GM21825 (cell line): Measurements from ENCODE around the gene SPOCK1.

Source experiments
- ATAC-seq: cut with Tn5 transposase; IDR thresholded peaks from one replicate; pipeline ENCODE4 v1.9.1; 2021; ENCODE audit warnings: mild to moderate bottlenecking, moderate library complexity; ENCODE audit not compliant: unreplicated experiment

The SPOCK1 gene

DNA sequence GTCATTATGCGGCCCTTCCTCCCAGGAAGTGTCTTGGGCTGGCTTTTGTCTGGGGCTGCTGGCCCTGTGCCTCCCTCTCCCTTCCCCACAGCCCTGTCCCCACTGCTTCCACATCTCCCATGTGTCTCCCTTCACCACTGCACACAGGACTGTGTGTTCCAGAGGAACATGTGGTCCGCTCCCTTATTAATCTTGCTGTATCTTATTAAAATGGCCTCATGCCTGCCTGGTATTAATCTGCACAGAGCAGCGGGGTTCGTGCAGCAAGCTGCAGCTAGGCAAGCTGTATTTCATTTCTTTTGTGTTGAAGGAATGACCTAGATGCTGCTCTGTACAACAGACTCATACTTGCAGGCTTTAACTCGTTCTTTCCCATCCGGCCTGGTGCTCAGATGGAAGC, 130.5 kb downstream of the SPOCK1 start:
- ATAC-seq = no peak

DNA sequence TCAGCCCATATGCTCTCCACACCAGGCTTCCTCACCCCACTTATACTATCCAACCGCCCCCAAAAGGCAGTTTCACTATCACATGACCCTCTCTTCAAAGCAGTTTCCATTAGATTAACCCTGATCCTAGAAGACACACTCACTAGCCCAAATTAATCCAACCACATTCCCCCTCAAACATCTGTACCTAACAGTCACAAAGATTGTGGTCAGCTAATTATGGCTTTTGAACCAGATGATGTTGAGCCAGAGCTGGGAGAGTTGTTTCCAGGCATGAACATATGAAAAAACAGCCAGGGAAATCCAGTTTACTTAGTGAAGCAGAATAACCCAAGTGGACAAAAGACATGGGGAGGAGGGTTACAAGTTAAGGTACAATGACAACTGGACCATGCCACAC, 131.2 kb downstream of the SPOCK1 start:
- ATAC-seq = no peak

DNA sequence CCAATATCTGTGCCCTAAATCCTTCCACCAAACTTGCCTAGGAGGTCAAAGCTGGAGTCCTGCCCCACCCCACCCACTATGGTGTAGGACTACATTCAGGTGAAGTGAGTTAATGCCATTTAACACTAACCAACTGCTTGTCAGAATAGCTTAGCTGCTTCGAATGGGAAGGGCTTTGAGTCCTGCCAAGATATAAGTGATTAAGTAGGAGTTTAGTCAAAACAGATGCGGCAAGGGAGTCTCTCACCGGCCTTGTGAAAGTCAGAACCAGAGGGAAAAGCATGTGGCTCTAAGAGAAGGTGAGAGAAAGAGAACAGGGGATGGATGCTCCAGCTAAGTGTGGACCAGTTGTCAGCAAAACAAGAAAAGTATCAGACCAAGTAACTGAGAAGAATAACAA, 132.6 kb downstream of the SPOCK1 start:
- ATAC-seq = no peak

DNA sequence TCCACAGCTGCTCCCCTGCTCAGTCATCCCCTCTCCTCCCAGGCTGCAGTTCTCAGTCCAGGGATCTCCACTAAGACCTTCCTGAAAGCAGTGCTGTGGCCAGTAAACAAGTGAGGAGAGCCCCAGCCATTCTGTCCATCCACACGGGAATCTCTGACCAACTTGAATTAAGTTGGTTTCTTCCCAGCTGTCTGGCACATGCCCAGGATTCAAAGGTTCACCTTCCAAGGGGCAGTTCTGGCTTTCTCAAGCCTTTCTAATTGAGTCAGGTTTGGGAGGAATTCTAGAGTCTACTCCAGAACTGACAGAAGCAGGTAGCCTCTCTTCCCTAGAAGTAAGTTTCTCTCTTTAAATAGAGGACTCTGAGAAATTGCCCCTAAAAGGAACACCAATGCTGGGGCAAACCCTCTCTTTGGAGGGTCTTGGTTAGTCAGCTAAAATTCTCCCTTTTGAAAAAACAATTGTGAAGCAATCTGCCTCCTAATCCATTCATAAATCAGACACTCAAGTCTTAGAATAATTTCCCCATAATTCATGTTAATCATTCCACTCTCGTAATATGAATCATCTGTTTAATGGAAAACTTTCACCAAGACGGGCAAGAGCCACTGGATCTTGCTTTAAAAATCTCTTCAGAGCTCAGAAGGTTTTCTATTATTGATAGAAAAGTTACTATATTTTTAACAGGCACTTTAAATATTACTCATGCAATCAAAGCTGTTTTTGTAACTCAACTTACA, 133.8 kb downstream of the SPOCK1 start:
- ATAC-seq = no peak

DNA sequence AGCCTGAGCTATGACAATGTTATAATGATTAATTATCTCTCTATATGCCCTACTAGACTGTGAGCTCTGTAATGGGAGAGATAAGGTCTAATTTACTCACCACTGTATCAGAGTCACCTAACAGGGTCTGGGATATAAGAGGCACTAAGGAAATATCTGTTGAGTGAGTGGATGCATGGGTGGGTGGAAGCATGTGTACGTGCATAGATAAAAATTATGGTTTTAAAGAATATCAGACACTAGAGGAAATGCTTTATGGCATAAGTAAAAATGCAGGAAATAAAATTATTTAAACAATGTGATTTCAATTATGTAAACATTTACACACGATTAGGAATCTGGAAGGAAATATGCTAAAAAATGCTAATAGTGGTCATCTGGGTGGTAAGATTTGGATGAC, 137.8 kb downstream of the SPOCK1 start:
- ATAC-seq = no peak

DNA sequence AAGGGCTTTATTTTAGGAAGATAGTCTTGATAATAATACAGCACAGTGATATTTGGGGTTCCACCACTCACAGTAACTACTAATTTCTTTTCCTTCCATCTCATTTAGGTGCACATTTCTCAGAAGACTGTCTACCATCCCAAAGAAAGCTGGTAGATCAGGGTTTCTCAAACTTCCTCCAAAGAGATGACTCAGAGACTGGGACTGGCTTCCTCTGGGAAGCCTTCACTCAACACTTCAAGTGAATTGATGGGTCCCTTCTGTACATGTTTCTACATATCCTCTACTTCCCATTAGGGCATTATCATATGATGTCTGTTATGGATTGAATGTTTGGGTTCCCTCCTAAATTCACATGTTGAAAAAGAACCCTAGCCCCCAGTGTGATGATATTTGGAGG, 138.5 kb downstream of the SPOCK1 start:
- ATAC-seq = no peak

DNA sequence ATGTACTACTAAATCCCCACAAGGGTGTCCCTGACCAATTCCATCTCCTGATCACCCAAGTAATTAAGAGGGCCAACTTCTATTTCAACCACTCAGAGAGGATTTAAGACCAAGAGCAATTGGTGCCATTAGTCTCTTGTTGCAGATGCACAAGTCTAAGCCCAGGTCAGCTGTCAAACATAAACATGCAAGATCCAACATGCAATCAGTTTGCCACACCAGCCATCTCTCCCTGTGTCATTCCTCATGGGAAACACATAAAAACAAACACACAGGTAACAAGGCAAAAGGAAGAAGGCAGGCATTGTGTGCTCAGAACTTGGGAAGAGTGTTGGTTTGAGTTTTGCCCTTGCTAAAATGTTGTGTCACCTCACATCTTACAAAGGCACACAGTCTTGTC, 139.2 kb downstream of the SPOCK1 start:
- ATAC-seq = no peak

DNA sequence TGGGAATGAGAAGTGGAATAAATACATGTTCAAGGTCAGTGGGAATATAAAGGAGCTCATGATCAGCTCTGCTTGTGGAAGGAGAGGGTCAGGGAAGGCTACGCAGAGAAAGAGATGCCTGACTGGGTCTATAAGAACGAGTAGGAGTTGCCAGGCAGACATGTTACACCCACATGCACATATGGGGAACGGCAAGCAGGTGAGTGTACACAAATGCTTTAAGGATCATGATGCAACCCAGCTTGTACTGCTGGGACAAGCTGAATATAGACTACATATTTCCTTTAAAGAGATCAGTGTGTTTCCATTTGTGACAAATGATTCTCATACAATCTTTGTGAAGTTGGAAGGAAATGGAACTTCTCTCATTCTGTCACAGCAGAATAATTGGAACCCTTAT, 141.7 kb downstream of the SPOCK1 start:
- no peak for ATAC-seq

DNA sequence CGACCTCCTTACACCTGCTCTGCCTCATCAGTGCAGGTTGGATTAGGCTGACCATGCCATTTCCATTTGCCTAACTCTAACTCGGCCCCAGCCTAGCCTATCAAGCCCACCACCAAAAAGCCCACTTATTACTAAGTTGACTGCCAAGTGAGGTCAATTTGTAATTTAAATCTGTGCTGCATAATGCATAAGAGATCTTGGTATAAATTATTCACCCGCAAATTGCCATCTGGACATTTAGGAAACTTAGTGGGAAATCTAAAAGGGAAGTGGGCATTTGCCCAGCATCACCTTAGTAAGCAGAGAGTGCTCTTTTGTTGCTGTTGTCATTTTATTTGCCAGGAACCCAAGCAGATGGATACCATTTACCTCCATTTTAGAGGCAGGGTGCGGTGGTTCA, 143.0 kb downstream of the SPOCK1 start:
- ATAC-seq = no peak

DNA sequence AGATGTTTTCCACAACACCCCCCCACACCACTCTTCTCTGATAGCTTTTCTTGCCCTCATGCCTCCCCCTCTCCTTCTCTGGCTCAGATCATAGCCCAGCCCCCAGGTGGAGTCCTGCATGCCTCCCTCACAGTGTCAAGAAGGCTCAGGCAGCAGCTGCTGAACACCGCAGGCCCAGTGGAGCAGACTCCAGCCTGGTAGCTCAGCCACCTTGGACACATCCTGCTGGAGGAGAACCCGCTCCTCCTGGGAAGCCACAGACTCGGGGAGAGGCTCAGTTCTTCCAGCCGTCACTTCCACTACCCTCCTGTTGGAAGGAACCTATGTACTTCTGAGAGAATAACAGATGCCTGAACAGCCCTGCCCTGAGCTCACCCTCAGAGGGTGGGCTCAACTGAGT, 143.4 kb downstream of the SPOCK1 start:
- no peak for ATAC-seq

DNA sequence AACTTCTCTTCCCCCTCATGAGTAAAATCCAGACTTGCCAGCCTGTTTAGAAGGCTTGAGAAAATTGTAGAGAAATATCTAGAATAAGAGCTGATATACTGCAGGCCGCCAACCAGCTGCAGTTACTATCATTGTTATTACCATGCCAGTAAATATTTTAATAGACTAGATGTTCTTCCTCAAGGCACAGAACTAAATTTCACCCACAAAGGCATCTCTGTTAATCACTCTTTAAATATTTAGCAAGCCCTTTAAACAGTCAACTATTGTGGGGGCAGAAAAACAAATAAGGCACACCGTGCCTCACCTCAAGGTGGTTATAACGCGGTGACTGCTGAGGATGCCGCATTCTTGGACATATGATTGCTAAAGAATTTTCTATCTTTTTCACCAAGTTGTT, 147.0 kb downstream of the SPOCK1 start:
- no peak for ATAC-seq

DNA sequence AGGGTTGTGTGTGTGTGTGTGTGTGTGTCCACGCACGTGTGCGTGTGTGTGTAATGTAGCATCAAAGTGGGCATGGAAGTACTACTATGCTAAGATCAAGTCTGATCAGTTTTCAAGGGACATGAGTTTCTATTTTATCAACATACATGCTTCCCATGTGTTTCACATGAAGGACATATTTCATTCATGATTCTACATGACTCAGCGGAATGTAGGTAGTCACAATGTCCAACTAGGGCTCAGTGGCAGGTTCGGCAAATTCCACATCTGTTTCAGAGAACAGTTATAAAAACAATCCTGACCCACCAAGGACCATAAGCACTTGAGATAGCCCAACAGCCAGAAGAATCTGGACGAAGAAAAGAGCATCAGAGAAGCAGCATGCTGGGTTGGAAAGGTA, 148.3 kb downstream of the SPOCK1 start:
- ATAC-seq = no peak

DNA sequence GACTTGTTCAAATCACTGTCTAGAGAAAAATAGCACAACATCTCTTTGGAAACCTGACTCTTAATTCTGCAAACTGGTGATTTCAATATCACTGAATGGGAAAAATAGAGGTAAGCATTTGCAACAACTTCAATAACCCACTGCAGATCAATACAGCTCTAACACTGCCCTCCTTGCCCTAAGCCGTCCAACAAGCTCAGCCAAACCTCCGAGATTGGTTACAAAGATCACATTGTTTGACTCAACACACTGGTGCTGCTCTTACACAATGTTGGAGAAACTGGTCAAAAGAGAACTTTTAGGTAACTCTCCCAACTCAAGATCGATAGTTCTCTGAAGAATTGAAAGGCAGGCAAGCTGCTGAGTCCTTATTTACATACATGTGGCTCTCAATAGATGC, 150.4 kb downstream of the SPOCK1 start:
- no peak for ATAC-seq

DNA sequence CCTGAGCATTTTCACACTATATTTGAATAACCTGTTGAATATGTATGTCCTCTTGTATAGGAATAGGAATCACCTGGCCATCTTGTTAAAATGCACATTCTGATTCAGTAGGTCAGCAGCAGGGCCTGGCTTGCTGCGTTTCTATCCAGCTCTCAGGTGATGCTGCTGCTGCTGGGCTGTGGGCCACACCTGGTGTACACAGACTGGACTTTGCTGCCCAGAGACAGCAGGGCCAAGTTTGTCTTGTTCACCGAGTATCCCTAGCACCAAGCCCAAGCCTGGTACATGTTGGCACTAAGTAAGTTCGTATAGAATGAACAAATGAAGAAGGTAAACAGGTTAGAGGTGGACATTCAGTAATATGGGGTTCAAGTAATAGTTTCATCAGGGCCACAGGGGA, 151.3 kb downstream of the SPOCK1 start:
- ATAC-seq = no peak

DNA sequence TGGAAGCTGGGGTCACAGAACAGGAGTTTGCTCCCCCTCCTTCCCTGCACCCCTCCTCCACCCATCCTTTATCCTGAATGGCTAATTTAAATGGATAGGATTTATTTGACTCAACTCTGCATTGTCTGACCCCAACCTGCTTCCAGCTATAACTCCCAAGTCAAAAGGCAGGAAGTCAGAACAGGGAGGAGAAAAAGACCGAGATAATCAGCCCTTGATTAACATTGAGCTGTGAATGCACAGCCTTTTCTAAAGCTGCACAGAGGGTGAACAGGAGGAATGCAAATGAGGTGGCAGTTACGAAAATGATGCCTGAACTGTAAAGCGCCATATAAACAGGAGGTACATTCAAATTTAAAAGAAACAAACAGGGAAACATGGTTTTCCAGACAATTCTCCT, 152.8 kb downstream of the SPOCK1 start:
- no peak for ATAC-seq

DNA sequence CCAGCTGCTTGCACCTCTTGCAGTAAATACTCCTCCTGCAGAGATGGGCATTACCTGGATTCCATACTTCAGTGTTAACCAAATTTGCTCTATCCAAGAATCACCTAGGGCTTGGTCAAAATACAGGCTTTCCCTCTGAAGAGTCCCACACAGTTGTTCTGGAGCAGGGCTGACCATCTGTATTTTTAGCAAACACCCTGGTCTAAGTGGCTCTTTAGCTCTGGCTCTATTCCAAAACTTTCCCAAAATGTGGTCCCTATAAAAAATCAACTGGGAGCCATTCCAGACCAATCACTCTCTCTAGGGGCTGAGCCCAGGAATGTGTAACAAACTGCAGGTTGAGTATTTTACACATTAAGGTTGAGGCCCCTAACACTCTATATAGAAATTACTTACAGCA, 153.7 kb downstream of the SPOCK1 start:
- no peak for ATAC-seq

DNA sequence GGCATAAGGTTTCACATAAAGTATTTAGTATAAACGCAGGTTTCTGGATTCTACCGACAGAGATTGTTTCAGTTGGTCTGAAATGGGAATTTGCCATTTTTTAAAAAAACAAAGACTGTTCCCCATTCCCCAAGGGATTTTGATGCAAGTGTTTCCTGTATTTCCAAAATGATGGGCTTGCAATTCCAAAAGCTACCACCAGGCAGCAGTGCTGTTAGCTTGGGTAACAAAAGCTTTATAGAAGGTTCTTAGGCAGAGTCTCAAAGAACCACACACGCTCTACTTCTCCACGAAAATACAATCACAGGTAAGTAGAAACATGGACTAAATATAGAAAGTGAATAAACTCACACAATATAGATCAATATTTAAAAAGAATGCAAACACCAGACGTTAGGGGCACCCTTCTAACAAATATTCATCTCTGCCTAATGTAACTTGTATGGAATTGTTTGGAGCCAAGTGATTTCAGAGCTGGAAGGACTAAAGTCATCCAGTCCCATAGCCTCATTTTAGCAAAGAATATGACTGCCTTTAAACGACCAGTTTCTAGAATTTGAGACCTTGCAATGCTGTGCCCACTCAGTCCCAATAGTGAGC, 154.3 kb downstream of the SPOCK1 start:
- no peak for ATAC-seq

DNA sequence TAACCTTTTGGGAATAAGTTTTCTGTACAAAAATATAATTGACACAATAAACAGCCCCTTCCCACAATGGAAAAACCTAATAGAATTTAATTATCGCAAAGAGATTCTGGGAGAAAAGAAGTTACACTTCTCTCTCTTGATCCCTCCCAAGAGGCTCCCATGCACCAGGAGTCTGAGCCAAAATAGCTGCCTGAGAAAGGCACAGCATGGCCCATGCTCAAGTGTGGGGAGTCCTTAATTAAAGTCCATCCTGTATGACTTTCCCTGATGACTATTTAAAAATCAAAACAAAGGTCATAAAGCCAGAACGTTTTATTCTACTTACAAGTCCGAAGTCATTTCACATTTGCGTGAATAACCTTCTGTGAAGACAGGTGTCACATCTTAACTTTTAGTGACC, 155.1 kb downstream of the SPOCK1 start:
- no peak for ATAC-seq

DNA sequence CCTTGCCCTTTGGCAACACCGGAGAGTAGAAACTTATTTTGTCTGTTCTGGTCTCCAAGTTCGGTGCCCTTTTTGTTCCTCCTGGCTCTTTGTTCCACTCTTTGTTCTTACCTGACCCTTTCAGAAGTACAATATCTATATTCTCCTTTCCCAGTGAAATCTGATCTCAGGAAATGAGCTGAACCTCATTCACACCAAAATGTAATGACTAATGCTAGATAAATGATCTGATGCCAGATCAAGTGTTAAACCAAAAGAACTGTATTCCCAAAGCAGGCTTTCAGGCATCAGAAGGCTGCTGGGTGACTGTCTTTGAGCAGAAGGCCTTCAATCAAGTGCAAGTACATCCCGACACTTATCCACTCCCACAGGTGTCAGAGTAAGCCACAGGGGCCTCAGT, 156.4 kb downstream of the SPOCK1 start:
- ATAC-seq = no peak

DNA sequence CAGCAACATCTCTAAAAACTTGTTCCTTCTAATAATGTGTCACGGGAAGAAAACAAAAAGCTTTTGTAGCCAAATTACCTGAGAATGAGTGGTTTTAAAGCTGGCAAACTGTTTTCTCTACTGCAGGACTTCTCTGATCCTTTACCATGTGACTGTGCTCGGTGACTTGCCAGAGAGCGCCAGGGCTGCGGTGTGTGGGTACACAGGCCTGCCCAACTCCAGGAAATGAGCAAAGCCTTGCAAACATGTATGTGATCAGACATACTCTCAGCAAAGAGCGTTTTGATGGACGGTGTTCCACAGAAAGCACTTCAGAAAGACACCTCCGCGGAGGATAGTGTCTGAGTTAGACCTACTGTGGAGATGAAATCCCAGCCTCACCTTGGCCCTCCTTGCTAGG, 157.3 kb downstream of the SPOCK1 start:
- no peak for ATAC-seq

DNA sequence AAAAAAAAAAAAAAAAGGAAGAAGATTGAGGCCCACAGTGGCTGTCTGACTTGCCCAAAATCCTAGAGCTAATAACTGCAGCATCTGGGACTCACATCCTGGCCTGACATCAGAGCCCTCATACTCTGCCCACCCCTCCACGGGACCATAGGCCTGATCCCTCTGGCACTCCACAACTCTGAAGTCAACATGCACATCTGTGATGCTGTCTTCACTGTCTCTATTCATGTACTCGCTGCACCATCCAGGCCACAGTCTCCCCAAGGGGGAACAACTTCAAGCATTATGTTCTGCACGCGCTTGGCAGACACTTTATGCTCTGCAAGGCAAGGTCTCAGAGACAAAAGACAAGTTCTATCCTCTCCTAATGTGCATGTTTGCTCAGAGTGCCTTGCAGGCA, 158.2 kb downstream of the SPOCK1 start:
- ATAC-seq = no peak

DNA sequence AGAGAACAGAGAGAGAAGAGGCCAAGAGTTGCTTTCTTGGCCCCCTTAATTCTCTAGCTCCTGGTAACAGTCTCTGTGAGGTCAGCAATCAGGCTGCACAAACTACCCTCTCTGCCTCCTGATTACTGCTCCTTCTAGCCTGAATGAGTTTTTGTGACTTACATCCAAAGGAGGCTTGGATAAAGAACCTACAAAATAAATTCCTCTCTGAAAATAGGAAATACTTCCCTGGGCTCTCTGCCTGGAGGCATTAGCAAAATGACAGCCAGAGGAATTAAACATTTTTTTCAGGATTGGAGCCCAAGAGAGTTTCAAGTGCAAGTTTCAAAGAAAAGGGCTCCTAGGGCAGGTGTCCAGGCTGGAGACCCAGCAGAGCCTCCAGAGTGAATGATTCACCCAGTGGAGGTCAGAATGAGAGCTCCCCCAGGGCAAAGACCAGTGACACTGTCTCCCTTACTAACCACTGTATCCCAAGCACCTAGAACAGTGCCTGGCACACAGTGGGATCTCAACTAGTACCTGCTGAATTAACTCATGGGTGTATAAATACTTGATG, 162.5 kb downstream of the SPOCK1 start:
- ATAC-seq = no peak

DNA sequence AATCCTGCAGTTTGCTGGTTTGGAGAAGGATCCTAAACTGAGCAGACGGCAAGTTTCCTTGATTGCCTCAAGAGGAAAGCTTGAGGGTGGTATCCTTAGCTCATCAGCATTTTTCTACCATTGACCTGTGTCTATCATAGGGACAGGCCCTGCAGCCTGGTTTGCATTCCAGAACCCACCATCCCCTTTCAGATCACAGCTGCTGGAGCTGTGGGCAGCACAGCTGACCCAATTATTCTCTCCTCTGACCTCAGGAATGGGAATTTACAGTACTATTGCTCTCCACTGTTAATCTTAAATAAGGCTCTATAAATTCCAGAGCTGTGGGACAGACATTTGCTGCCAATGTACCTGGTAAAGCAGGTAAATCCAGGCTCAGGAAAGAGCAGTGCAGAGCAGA, 163.0 kb downstream of the SPOCK1 start:
- ATAC-seq = no peak
